ENCODE data around the gene LRRC37A. TPM values are rescaled to one million over a fixed set of nuclear protein-coding genes. Genes with fewer than 3 reads are reported as not detected.
"Not testable (repeated sequence)": the region's sequence is repeated elsewhere in the genome, so short reads cannot be mapped to it uniquely, and the experiment has no call there.

LRRC37A gene
- total RNA-seq (1 to 10 TPM in 6 of 9 donors, under 1 TPM in 3; 0.12 to 2.4 (median 1.5) TPM), polyA plus RNA-seq (1 to 10 TPM; 1.1 to 4.0 (median 3.8) TPM)
- long read RNA-seq, donor 1, result 0 reads
- long read RNA-seq, donor 2, result 0 reads
- long read RNA-seq, donor 3, result 0 reads
- long read RNA-seq, donor 4, result 0 reads
- long read RNA-seq, donor 5, result 0 reads
- long read RNA-seq, donor 6, partial matches to known transcripts, result 0 of 1 reads
- long read RNA-seq, donor 6, other reads (novel, unspliced or antisense), result 1 of 1 reads
- long read RNA-seq, donor 7, result 0 reads
- long read RNA-seq, donor 8, result 0 reads
- long read RNA-seq, donor 9, result 0 reads
- long read RNA-seq, donor 10, result 0 reads

GRCh38 chr17:46294831-46295230 is at the start of gene LRRC37A:
Gene LRRC37A (plus strand): TSS chr17:46295131. CDS start chr17:46295134, 3 bp downstream.
- H3K27ac ChIP-seq; H3K36me3 ChIP-seq (replicated peaks in 1 of 2); H3K9me3 ChIP-seq (replicated peaks in 1 of 3); H3K4me1 ChIP-seq (replicated peaks in 1 of 2); intact Hi-C loops (cut with DNase I); DNase-seq; H3K4me3 ChIP-seq; H3K27me3 ChIP-seq: not testable (repeated sequence)
- no CpG with 5 or more reads among the region's 16 CpGs for WGBS, 4 donors

GRCh38 chr17:46249153-46249552 is 45.8 kb upstream of the LRRC37A start:
- WGBS, 4 donors, result 83 to 88% (median 84%) methylated on average over 3 of the region's 3 CpGs
- H3K4me3 ChIP-seq; DNase-seq; intact Hi-C loops (cut with DNase I); H3K4me1 ChIP-seq (replicated peaks in 1 of 2); H3K9me3 ChIP-seq (replicated peaks in 1 of 3); H3K27me3 ChIP-seq; H3K36me3 ChIP-seq (replicated peaks in 1 of 2); H3K27ac ChIP-seq: not testable (repeated sequence)

GRCh38 chr17:46252804-46253203 is 42.1 kb upstream of the LRRC37A start:
- H3K9me3 ChIP-seq (replicated peaks in 1 of 3); intact Hi-C loops (cut with DNase I); H3K4me1 ChIP-seq (replicated peaks in 1 of 2); DNase-seq; H3K36me3 ChIP-seq (replicated peaks in 1 of 2); H3K27me3 ChIP-seq; H3K27ac ChIP-seq; H3K4me3 ChIP-seq: not testable (repeated sequence)
- WGBS, 4 donors, result 86 to 91% (median 91%) methylated on average over 6 to 20 of the region's 31 CpGs

DNA sequence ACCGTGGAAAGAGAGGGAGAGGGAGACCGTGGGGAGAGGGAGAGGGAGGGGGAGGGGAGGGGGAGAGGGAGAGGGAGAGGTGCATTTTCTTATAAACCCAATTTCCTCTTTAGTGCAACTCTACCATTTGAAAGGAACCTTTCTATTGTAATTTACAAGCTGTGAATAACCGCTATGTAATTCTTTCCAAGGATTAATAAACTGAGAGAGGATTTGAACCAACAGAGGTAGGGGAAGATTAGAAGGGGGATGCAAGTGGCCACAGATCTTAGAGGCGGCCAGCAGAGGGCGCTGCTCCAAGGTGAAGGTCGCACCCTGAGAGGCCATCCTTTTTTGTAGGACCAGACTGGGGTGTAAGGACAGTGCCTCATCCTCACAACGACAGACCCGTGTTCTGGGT is 41.2 kb upstream of the LRRC37A start:
- H3K27me3 ChIP-seq; H3K4me1 ChIP-seq (replicated peaks in 1 of 2); H3K36me3 ChIP-seq (replicated peaks in 1 of 2); H3K27ac ChIP-seq; intact Hi-C loops (cut with DNase I); H3K4me3 ChIP-seq; H3K9me3 ChIP-seq (replicated peaks in 1 of 3): not testable (repeated sequence)
- WGBS, 4 donors, result 30 to 45% (median 39%) methylated on average over 6 to 8 of the region's 8 CpGs
- peak; percentile 28 to 57 (median 50) for TF ChIP-seq CTCF (IDR thresholded peaks at IDR 0.05)
- DNase-seq, result peak; percentile 35 to 72 (median 49)

GRCh38 chr17:46254215-46254614 is 40.7 kb upstream of the LRRC37A start:
- H3K4me1 ChIP-seq (replicated peaks in 1 of 2); H3K4me3 ChIP-seq; DNase-seq; H3K27me3 ChIP-seq; intact Hi-C loops (cut with DNase I); H3K27ac ChIP-seq; H3K9me3 ChIP-seq (replicated peaks in 1 of 3); H3K36me3 ChIP-seq (replicated peaks in 1 of 2): not testable (repeated sequence)
- WGBS, 4 donors, result 84 to 100% (median 97%) methylated on average over 3 to 6 of the region's 6 CpGs

- DNase-seq; H3K27ac ChIP-seq; H3K4me3 ChIP-seq; intact Hi-C loops (cut with DNase I); H3K27me3 ChIP-seq; H3K36me3 ChIP-seq (replicated peaks in 1 of 2); H3K4me1 ChIP-seq (replicated peaks in 1 of 2); H3K9me3 ChIP-seq (replicated peaks in 1 of 3): not testable (repeated sequence)
- WGBS, 4 donors, result 86 to 100% (median 97%) methylated on average over 1 of the region's 1 CpG
Observed at GRCh38 chr17:46256369-46256768, 38.6 kb upstream of the LRRC37A start.

Measured in adrenal gland (tissue), 19 donors.